Measurements from ENCODE around the gene POTEC. TPM values are rescaled to one million over a fixed set of nuclear protein-coding genes. Genes with fewer than 3 reads are reported as not detected.

The POTEC gene
- polyA plus RNA-seq, 4 donors, result 0.03 to 0.06 TPM; not detected in 2

Other genes with a start within 250 kb of the POTEC start
- under 1 TPM in 3 of 4 donors, not detected in 1; 0.15 to 0.24 (median 0.15) TPM for gene ANKRD30B, start 204.6 kb upstream of the POTEC start, polyA plus RNA-seq (ENCODE audit: insufficient read length in 4 of 4)